Measurements from ENCODE around the gene APOBEC3H. TPM values are rescaled to one million over a fixed set of nuclear protein-coding genes. Genes with fewer than 3 reads are reported as not detected.
"Not testable (repeated sequence)": the region's sequence is repeated elsewhere in the genome, so short reads cannot be mapped to it uniquely, and the experiment has no call there.

Gene APOBEC3H
- total RNA-seq: 0.41 TPM
- long read RNA-seq, partial matches to known transcripts: 1 of 1 reads
- long read RNA-seq, other reads (novel, unspliced or antisense): 0 of 1 reads

DNA sequence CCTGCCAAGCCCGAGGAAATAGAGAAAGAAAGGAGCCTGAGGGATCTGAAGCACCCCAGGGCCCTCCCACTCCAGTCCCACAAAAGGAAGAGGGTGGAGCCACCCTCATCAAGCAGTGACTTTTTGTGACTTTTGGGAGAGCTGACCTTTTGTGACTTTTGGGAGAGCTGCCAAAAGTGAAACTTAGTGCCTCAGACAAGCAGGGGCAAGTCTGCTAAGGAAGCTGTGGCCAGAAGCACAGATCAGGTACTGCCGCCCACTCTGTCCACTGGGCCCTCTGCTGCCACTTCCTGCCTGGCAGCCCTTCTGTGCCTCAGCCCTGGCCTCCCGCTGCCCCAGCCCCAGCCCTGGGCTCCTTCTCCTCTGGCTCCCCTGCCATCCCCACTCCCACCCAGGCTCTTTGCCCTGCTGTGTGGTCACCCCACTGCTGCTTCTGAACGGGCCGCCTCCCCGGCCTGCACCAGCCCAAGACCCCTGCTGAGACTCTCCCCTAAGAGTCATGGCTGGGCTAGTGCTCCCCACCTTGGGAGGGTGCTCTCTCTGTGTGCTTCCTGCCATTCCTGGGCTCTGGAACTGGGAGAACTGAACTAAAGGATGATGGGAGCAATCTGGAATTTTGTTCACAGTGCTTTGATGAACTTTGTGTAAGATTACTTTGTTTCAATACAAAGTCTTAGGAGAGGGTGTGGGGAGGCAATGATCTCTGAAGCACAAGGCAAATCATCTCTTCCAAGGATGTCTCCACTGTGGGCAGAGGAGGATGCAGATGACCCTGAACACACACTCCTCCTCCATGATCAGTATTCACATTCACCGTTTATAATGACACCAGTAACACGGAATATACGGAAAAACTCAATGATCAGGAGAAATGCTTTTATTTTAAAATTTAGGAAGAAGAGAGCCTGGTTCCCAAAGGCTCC is at the start of gene APOBEC3H:
Gene APOBEC3H, plus strand, starts transcription at position 147 of the 923 bp plus-strand sequence. CDS start 3,035 bp downstream, outside the sequence.
- intact Hi-C loops (cut with micrococcal nuclease): no loop called here
- peak within 1 kb of the TSS; percentile 22 for H3K4me3 ChIP-seq
- H3K27ac ChIP-seq (replicated peaks): peak within 1 kb of the TSS; percentile 75
- TF ChIP-seq, protein P1, sequence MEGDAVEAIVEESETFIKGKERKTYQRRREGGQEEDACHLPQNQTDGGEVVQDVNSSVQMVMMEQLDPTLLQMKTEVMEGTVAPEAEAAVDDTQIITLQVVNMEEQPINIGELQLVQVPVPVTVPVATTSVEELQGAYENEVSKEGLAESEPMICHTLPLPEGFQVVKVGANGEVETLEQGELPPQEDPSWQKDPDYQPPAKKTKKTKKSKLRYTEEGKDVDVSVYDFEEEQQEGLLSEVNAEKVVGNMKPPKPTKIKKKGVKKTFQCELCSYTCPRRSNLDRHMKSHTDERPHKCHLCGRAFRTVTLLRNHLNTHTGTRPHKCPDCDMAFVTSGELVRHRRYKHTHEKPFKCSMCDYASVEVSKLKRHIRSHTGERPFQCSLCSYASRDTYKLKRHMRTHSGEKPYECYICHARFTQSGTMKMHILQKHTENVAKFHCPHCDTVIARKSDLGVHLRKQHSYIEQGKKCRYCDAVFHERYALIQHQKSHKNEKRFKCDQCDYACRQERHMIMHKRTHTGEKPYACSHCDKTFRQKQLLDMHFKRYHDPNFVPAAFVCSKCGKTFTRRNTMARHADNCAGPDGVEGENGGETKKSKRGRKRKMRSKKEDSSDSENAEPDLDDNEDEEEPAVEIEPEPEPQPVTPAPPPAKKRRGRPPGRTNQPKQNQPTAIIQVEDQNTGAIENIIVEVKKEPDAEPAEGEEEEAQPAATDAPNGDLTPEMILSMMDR (IDR thresholded peaks at IDR 0.05; ENCODE audit: borderline replicate concordance): no peak
- H3K4me1 ChIP-seq: peaks cover 17% of the 10 kb centered on the region
- H3K9me3 ChIP-seq (replicated peaks): no peaks in the 10 kb centered on the region
- H3K36me3 ChIP-seq: no peaks in the 10 kb centered on the region
- peaks cover 4% of the 10 kb centered on the region for H3K27me3 ChIP-seq (ENCODE audit: low read depth)
- no peak for DNase-seq

- H3K4me3 ChIP-seq; H3K27ac ChIP-seq (replicated peaks); DNase-seq; H3K9me3 ChIP-seq (replicated peaks); H3K4me1 ChIP-seq; H3K27me3 ChIP-seq (ENCODE audit: low read depth); intact Hi-C loops (cut with micrococcal nuclease); H3K36me3 ChIP-seq: not testable (repeated sequence)
Observed at GRCh38 chr22:39049486-39049885, 47.6 kb upstream of the APOBEC3H start.

DNA sequence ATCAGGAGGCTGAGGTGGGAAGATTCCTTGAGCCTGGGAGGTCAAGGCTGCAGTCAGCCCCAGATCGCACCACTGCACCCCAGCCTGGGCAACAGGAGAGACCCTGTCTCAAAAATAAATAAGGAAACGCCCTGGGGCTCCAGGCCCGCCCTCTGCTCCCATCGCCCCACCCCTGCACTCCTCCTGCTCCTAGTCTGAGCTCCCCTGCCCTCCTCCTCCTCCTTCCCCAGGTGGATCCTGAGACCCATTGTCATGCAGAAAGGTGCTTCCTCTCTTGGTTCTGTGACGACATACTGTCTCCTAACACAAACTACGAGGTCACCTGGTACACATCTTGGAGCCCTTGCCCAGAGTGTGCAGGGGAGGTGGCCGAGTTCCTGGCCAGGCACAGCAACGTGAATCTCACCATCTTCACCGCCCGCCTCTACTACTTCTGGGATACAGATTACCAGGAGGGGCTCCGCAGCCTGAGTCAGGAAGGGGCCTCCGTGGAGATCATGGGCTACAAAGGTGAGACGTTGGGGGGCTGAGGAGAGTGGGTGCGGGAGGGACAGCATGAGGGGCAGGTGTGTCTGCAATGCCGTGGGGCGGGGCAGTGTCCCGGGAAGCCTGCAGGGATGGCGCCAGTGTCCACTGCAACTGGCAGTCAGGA is 45.1 kb upstream of the APOBEC3H start:
- H3K9me3 ChIP-seq (replicated peaks); H3K4me3 ChIP-seq; H3K27ac ChIP-seq (replicated peaks); H3K27me3 ChIP-seq (ENCODE audit: low read depth); H3K4me1 ChIP-seq; DNase-seq; H3K36me3 ChIP-seq; intact Hi-C loops (cut with micrococcal nuclease): not testable (repeated sequence)

DNA sequence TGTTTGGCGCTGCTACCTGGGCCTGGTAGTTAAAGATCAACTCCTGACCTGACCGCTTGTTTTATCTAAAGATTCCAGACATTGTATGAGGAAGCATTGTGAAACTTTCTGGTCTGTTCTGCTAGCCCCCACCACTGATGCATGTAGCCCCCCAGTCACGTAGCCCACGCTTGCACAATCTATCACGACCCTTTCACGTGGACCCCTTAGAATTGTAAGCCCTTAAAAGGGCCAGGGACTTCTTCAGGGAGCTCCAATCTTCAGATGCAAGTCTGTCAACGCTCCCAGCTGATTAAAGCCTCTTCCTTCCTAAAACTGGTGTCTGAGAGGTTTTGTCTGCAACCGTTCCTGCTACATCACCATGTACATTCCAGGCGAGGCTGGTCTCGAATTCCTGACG is 41.4 kb upstream of the APOBEC3H start:
- intact Hi-C loops (cut with micrococcal nuclease): no loop called here
- no peak for DNase-seq
- Histone ChIP-seq H3K27me3 (ENCODE audit: low read depth) (no peaks in the 10 kb centered on the region), H3K27ac (replicated peaks) (no peak overlapping the region), H3K4me1 (no peaks in the 10 kb centered on the region), H3K9me3 (replicated peaks) (no peaks in the 10 kb centered on the region), H3K4me3 (no peak overlapping the region), H3K36me3 (no peaks in the 10 kb centered on the region)
- TF ChIP-seq, protein P1 (IDR thresholded peaks at IDR 0.05; ENCODE audit: borderline replicate concordance): no peak

DNA sequence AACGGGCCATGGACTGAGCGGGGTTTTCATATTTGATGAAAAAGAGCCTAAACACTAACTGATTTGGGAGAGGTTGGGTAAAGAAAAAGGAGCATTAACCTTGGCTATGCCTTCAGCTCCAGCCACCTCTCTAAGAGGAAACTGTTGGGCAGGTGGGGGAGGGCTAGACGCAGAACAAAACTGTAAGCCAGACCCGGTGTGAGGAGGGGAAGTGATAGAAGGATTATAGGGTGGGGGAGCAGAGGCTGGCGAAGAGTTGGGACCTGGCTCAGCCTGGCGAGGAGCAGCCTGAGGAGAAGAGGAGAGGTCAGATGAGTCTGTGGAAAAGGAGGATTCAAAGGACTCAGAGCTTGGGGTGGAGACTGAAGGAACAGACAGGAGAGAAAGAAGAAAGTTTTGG is 35.8 kb upstream of the APOBEC3H start:
- DNase-seq; intact Hi-C loops (cut with micrococcal nuclease): not testable (repeated sequence)

DNA sequence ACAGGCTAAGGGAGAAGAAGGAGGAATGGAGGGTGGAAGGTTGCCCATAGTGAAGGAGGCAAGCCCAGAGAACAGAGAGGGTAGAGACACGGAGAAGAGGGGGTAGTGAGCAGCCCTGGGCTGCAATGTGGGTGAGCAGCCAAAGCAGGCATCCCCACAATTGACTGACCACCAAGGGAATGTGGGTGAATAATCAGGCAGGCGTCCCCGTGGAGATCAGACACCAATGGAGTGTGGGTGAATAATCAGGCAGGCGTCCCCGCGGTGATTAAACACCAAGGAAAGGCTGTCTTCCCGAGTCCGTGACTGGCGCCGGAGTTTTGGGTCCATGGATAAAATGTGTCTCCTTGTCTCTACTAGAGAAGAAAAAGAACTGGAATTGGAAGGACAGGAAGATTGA is 35.1 kb upstream of the APOBEC3H start:
- H3K27me3 ChIP-seq (ENCODE audit: low read depth); H3K4me3 ChIP-seq; H3K9me3 ChIP-seq (replicated peaks); DNase-seq; H3K4me1 ChIP-seq; intact Hi-C loops (cut with micrococcal nuclease); H3K36me3 ChIP-seq; H3K27ac ChIP-seq (replicated peaks): not testable (repeated sequence)

More for the DNA sequence above, 35.8 kb upstream of the APOBEC3H start:
- not testable (repeated sequence) for H3K4me1 ChIP-seq; H3K4me3 ChIP-seq; H3K27me3 ChIP-seq (ENCODE audit: low read depth); H3K27ac ChIP-seq (replicated peaks); H3K9me3 ChIP-seq (replicated peaks); H3K36me3 ChIP-seq

GRCh38 chr22:39063904-39064303 is 33.1 kb upstream of the APOBEC3H start:
- DNase-seq; intact Hi-C loops (cut with micrococcal nuclease); H3K27ac ChIP-seq (replicated peaks); H3K36me3 ChIP-seq; H3K4me3 ChIP-seq; H3K4me1 ChIP-seq; H3K9me3 ChIP-seq (replicated peaks); H3K27me3 ChIP-seq (ENCODE audit: low read depth): not testable (repeated sequence)

DNA sequence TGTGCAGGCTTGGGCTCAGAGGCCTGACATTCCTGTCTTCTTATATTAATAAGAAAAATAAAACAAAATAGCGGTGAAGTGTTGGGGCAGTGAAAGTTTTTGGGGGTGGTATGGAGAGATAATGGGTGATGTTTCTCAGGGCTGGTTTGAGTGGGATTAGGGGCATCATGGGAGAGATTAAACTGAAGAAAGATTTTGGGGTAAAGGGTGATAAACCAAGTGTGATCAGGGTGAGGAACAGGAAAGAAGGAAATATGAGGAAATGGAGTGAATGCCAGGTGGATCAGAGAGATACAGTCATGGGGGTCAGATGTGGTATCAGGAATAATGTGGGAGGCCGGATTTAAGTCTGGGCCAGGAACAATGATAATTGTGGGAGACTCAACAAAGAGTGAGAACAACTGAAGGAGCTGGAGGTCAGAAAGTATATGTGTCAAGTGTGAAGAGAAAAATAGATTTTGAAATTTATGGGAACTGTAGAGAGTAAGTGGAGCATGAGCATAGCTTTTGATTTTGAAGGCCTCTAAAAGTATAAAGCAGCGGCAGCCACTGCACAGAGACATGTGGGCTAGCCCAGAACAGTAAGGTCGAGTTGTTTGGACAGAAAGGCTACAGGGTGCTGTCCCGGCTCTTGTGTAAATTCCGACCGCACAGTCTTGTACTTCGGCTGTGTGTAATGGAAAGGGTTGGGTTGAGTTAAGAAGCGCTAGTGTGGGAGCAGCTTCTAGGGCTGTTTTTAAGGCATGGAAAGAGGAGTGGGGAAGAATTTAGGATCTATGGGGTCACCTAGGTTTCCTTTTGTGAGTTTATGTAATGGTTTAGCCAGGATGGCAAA is 30.4 kb upstream of the APOBEC3H start:
- H3K27me3 ChIP-seq (ENCODE audit: low read depth); H3K36me3 ChIP-seq; H3K27ac ChIP-seq (replicated peaks); H3K4me1 ChIP-seq; DNase-seq; intact Hi-C loops (cut with micrococcal nuclease); H3K4me3 ChIP-seq; H3K9me3 ChIP-seq (replicated peaks): not testable (repeated sequence)

All from left ventricle myocardium inferior (tissue), 1 donor.